Cerebellar cortex (tissue), 1 donor: ENCODE data around the gene CRYL1.

Experiments used
- DNase-seq: peaks from one replicate; pipeline ENCODE4 v3.0.0-alpha.2; 2015; ENCODE audit warnings: low spot score

CRYL1 gene

DNA sequence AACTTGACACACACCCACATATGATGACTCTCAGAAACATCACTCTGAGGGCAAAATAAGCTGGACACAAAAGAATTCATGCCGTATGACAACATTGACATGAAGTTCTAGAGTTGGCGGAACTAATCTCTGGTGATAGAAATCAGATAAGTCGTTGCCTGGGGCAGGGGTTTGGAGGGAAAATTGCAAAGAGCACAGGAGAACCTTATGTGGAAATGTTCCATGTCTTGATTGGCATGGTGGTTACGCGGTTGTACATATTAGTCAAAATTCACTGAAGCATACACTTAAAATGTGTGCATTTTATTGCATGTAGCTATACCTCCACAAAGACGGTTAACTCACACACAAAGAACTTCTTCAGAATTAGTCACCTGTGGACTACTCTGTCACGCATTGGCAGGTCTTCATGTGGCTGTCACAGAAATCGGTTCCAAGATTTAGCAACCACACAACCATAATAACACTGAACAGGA is 155.7 kb downstream of the CRYL1 start:
- DNase-seq, result no peak

DNA sequence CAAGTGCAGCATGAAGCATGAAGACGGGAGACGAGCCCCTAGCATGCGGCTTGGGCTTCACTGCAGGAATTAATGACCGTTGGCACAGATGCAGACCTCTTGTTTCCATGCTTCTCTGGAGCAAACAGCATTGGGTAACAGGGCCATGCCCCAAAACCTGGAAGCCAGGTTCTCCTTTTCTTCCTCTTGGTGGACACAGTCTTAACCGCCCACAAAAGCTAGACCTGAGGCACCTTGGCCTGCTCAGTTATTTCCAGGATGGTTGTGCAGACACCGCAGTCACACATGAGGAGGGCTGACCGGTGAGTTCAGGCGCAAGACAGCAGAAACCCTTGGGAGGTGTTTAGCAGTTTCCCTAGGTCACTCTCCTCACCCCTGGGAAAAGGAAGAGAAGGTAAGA is 159.6 kb downstream of the CRYL1 start:
- DNase-seq, result no peak

DNA sequence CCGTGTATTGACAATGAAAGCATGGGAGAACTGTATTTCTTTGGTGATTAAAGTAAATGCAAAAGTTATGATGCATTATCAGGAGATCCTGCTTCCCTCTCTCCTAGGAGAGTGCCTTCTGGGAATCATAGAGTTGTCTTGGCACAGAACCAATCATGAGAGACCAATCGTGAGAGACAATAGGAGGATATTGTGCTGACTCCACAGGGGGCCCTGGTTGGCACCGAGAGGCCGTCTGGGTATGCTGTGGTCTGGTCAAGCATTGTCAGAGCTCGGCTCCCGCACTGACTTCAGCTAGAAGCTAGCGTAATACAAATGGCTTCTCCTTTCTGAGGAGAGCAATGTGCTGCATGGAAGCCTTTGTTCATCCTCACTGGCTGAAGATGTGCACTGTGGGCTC is 162.1 kb downstream of the CRYL1 start:
- DNase-seq, result no peak

DNA sequence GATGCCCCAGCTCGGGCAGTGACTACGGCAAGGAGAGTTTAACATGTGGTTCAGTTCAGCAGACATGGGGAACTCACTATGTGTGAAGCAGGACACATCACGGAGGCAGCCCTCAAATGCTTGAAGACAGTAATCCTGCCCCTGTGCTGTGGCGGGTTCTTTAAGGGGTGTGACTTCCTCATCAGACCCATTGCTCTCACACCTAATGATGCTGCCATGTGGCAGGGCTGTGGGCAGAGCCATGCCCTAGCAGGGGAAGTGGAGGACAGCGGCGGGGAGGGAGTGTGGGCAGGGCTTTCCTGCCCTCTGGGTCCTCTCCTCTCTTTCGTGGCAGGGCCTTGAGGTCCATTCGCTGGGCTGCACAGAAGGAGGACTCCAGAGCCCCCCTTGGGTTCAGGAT is 162.5 kb downstream of the CRYL1 start:
- no peak for DNase-seq

DNA sequence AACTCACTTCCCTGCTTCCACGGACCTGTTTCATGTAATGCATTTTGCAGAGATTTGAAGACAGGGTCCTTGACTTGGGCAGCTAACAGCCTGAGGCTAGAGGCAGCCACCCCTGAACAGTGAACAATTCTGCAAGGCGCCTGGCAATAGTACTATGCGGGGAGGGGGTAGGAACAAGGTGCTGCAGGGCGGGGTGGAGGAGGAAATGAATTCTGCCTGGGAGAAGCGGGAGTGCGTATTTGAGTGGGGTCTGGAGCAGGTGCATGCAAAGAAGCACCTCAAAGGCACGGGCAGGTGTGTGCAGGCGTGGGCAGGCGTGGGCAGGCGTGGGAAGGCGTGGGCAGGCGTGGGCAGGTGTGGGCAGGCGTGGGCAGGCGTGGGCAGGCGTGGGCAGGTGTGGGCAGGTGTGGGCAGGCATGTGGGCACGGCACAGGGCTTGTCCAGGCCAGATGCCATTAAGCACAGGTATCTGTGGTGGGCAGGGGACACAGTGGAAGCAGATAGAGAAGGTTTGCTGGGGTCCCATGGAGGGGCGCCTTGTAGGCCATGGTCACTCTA is 163.1 kb downstream of the CRYL1 start:
- DNase-seq, result no peak

DNA sequence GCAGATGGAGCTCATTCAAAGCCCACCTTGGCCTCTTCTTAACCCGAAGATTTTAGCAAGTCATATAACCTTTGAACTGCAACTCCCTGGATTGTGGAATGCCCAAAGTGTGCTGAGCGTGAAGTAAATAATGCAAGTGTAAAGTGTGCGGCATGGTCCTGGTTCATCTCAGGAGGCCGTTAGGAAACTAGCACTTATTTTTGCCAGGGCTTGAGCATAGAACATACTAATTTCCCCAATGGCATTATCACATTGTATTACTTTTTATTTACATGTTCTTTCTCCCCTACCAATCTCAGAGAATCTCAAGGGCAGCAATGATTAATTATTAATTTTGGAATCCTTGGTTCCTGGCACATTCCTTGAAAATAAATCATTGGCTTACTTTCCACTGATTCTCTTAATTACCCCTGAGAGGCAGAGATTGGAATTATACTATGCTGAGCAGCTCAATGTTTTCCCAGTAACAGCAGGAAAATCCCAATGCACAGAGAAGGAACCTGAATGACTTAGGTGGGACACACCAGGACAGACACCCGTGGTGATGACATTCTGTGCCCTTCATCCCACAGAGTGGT is 164.7 kb downstream of the CRYL1 start:
- no peak for DNase-seq

DNA sequence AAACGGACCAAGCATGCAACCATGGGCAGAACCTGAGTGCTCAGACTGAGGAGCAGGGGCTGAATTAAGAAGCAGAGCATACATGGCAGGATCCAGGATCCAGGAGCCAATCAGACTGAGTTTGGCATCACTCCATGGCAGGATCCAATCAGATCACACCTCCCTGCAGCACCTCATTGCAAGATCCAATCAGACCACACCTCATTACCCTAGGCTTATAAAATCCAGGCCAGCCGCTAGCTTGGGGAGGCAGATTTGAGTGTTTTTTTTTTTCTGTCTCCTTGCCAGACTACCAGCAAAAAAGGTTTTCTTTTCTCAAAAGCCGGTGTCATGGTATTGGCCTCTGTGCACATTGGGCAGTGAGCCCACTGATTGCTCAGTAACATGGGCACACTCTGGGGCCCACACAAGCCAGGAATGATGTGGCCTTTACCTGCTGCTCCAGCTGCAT is 165.6 kb downstream of the CRYL1 start:
- no peak for DNase-seq

DNA sequence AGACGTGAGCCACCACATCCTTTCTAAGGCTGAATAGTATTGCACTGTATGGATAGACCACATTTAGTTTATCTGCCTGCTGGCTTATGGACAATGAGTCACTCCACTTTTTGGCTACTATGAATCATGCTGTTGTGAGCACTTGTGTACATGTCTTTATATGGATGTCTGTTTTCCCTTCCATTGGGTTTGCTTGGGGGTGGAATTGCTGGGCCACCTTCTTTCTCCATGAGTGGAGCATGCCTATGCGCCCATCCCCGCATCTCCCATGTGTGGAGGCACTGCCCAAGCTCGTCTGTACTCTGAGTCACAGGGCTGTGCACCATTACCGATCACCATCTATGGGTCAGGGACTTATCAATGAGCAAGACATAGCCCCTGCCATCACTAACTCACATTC is 166.3 kb downstream of the CRYL1 start:
- no peak for DNase-seq

DNA sequence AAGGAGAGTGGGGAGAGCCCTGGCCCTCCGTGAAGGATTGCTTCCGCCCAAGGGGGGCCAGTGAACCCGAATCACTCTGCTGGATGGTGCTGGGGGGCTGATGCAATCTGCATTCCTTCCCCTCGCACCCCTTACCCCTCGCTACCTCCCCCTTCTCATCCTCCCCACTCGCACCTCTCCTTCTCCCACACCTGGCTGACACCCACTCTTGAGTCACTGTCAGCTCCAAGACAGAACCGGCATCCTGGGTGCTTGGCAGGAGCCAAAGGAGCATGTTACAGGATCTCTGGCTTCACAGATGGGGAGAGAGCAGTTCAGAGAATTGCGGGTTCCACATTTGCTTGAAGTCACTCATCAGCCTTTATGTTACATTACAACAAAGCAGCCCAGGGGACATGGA is 167.6 kb downstream of the CRYL1 start:
- no peak for DNase-seq

DNA sequence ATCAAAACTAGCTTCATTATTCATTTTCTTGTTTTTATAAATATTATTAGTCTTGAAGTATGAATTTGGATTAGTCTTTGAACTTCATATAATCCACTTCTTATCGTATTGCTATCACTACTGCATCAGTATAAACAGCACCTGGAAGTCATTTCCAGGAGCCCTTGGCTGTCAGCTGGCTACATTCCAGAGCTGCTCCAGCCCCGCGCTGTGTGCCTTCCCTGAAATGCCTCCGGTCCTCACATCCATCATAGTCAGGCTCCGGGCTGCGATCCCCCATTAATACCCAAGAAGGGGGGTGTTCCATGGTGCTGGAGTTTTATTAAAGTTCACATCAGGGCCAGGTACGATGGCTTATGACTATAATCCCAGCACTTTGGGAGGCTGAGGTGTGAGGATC is 169.2 kb downstream of the CRYL1 start:
- DNase-seq, result no peak

DNA sequence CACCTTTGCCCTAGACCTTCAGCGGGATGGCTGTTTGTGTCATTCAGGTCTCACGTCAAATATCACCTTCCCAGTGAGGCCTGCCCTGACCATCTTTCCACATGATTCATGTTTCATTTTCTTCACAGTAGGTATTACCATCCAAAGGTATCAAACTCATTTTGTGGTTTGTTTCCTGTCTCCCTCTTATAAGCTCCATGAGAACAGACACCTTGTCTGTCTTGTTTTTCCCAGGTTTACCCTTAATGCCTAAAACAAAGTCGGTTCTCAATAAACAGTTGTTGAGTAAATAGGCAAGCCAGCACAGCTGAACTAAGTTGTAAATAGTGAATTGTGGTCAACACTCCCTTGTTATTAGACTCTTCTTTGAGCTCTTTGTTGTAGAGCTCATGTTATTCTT is 170.9 kb downstream of the CRYL1 start:
- no peak for DNase-seq

DNA sequence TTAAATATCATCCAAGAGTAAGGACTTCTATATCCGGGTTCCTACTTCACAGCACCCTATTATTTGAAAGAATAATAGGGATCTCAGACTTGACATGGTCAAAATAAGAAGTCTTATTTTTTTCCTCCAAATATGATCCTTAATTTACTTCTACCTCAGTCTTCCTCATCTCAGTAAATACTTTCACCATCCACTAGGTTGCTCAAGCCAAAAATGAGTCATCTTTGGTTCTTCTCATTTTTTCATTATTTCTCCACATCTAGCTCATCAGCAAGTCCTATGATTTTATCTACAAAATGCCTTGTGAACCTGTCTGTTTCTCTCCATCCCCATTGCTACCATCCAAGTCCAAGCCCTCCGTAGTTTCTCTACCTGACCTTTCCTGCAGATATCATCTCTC is 171.7 kb downstream of the CRYL1 start:
- no peak for DNase-seq
